ENCODE data around the gene PPM1B. TPM values are rescaled to one million over a fixed set of nuclear protein-coding genes. Genes with fewer than 3 reads are reported as not detected.
"Not testable (repeated sequence)": the region's sequence is repeated elsewhere in the genome, so short reads cannot be mapped to it uniquely, and the experiment has no call there.

The PPM1B gene
- total RNA-seq, 3 donors from 2014 or later (not counting 1 experiment from before 2014, with no cell fraction given) = 79.9 to 102 (median 98.8) TPM

- H3K9me3 Mint-ChIP-seq = no peaks in the 10 kb centered on the region
- no peaks in the 10 kb centered on the region for H3K27me3 Mint-ChIP-seq (ENCODE audit: low read depth in 2 of 2)
- DNase-seq = no peak
- no peak overlapping the region for H3K27ac ChIP-seq (ENCODE audit: low read length)
- H3K4me1 ChIP-seq (ENCODE audit: control insufficient read depth, insufficient read depth, low read length) = peaks cover 19% of the 10 kb centered on the region
- ATAC-seq = no peak
- peak overlapping the region; percentile 90 to 96 for H3K27ac Mint-ChIP-seq
- intact Hi-C loops (cut with micrococcal nuclease) = no loop called here
- TF ChIP-seq CTCF (IDR thresholded peaks at IDR 0.05) = no peak
- 0% methylated on average over 1 of the region's 2 CpGs for WGBS (ENCODE audit: insufficient coverage)
- no peaks in the 10 kb centered on the region for H3K36me3 Mint-ChIP-seq
- H3K4me1 Mint-ChIP-seq = peaks cover 59 to 64% of the 10 kb centered on the region in 2 donors
- no peaks in the 10 kb centered on the region for H3K36me3 ChIP-seq (ENCODE audit: control insufficient read depth, insufficient read depth, low read length)
- H3K4me3 Mint-ChIP-seq = peak overlapping the region; percentile 97
- H3K4me3 ChIP-seq (ENCODE audit: low read length) = peak overlapping the region; percentile 63
- H3K27me3 ChIP-seq (ENCODE audit: control insufficient read depth, insufficient read depth, low read length) = no peaks in the 10 kb centered on the region
- H3K9me3 ChIP-seq (ENCODE audit: control insufficient read depth, insufficient read depth, low read length) = no peaks in the 10 kb centered on the region
These were observed 2.3 kb downstream of the PPM1B start for GRCh38 chr2:44171018-44171417.

GRCh38 chr2:44171442-44171841 is 2.8 kb downstream of the PPM1B start:
- Mint-ChIP-seq H3K27ac (peak overlapping the region in 1 of 2 donors; percentile 90), H3K4me1 (peaks cover 63 to 69% of the 10 kb centered on the region in 2 donors), H3K4me3 (peak overlapping the region; percentile 97)
- H3K9me3 ChIP-seq (ENCODE audit: control insufficient read depth, insufficient read depth, low read length); intact Hi-C loops (cut with micrococcal nuclease); H3K27ac ChIP-seq (ENCODE audit: low read length); H3K27me3 Mint-ChIP-seq (ENCODE audit: low read depth in 2 of 2); DNase-seq; H3K9me3 Mint-ChIP-seq; H3K36me3 Mint-ChIP-seq; H3K27me3 ChIP-seq (ENCODE audit: control insufficient read depth, insufficient read depth, low read length); ATAC-seq; H3K4me3 ChIP-seq (ENCODE audit: low read length); H3K36me3 ChIP-seq (ENCODE audit: control insufficient read depth, insufficient read depth, low read length): not testable (repeated sequence)
- peaks cover 19% of the 10 kb centered on the region for H3K4me1 ChIP-seq (ENCODE audit: control insufficient read depth, insufficient read depth, low read length)
- 80% methylated on average over 8 of the region's 8 CpGs for WGBS (ENCODE audit: insufficient coverage)

GRCh38 chr2:44172576-44172975 is 3.9 kb downstream of the PPM1B start:
- intact Hi-C loops (cut with micrococcal nuclease) = no loop called here
- H3K36me3 ChIP-seq (ENCODE audit: control insufficient read depth, insufficient read depth, low read length) = no peaks in the 10 kb centered on the region
- TF ChIP-seq CTCF (IDR thresholded peaks at IDR 0.05) = no peak
- Mint-ChIP-seq H3K36me3 (no peaks in the 10 kb centered on the region), H3K9me3 (no peaks in the 10 kb centered on the region), H3K4me1 (peaks cover 62 to 67% of the 10 kb centered on the region in 2 donors), H3K27ac (peak overlapping the region in 1 of 2 donors; percentile 41), H3K4me3 (no peak overlapping the region), H3K27me3 (ENCODE audit: low read depth in 2 of 2) (no peaks in the 10 kb centered on the region)
- peaks cover 23% of the 10 kb centered on the region for H3K4me1 ChIP-seq (ENCODE audit: control insufficient read depth, insufficient read depth, low read length)
- ATAC-seq = no peak
- H3K4me3 ChIP-seq (ENCODE audit: low read length) = no peak overlapping the region
- H3K27ac ChIP-seq (ENCODE audit: low read length) = no peak overlapping the region
- WGBS (ENCODE audit: insufficient coverage) = 94% methylated on average over 4 of the region's 4 CpGs
- DNase-seq = no peak
- H3K9me3 ChIP-seq (ENCODE audit: control insufficient read depth, insufficient read depth, low read length) = no peaks in the 10 kb centered on the region
- no peaks in the 10 kb centered on the region for H3K27me3 ChIP-seq (ENCODE audit: control insufficient read depth, insufficient read depth, low read length)

GRCh38 chr2:44178950-44179349 is 10.3 kb downstream of the PPM1B start:
- Mint-ChIP-seq H3K4me3 (no peak overlapping the region), H3K27ac (no peak overlapping the region), H3K9me3 (no peaks in the 10 kb centered on the region), H3K4me1 (peaks cover 59 to 60% of the 10 kb centered on the region in 2 donors), H3K27me3 (ENCODE audit: low read depth in 2 of 2) (no peaks in the 10 kb centered on the region), H3K36me3 (no peaks in the 10 kb centered on the region)
- no peak for TF ChIP-seq CTCF (IDR thresholded peaks at IDR 0.05)
- Histone ChIP-seq H3K9me3 (ENCODE audit: control insufficient read depth, insufficient read depth, low read length) (no peaks in the 10 kb centered on the region), H3K4me3 (ENCODE audit: low read length) (no peak overlapping the region), H3K4me1 (ENCODE audit: control insufficient read depth, insufficient read depth, low read length) (peaks cover 32% of the 10 kb centered on the region), H3K36me3 (ENCODE audit: control insufficient read depth, insufficient read depth, low read length) (peaks cover 10% of the 10 kb centered on the region), H3K27ac (ENCODE audit: low read length) (no peak overlapping the region), H3K27me3 (ENCODE audit: control insufficient read depth, insufficient read depth, low read length) (no peaks in the 10 kb centered on the region)
- ATAC-seq (no peak), DNase-seq (no peak)
- intact Hi-C loops (cut with micrococcal nuclease) = no loop called here
